ENCODE results near the gene UVSSA.
A peak's percentile ranks its signal among the peaks of the same experiment; 100 is the strongest.

UVSSA gene

DNA sequence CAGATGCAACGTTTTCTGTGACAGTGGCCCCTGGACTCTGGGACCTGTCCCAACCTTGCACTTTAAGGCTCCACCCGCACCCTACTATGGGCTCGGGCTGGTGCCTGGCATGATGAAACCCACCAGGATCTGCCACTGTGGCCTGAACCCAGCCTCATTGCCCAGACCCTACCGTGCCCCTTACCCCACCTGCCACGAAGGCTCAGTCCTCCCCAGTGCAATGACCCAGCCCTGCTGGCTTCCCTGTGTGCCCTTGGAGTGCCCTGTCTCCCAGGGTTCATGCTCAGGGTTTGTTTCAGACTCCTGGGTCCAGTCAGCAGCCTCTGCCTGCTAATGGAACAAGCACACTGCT lies 3.1 kb downstream of the UVSSA start:
- no peak for DNase-seq

DNA sequence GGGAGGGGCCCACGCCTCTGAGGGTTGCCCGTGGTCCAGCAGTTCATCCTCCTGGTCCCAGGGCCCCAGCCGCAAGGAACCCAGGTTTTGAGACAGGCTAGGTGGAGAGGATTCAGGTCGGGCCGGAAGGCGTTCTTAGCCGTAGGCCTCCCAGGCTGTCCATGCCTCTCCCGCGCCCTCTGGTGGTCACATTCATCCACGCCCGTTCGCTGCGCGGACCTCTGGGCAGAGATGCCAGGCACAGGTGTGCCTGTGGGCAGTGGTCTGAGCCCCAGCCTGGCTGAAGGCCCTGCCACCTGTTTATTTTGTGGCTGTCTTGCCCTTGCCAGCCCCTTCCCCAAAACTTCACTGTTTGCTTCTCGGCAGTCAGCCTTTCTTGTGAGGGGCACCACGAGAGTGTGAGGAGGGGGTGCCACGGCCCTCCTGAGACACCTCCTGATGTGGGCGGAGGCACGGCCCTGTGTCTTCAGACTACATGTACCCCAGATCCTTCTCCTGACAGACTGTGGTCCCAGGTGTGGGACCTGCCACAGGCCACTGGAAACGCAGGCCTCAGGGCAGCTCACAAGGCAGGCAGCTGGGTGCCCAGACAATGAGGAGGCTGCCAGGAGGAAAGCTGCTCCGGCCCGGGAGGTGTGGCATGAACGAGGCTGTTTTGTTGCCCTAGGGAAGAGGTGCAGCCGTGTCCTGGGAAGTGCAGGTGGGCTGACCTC lies 5.0 kb downstream of the UVSSA start:
- DNase-seq = peak; percentile 58

DNA sequence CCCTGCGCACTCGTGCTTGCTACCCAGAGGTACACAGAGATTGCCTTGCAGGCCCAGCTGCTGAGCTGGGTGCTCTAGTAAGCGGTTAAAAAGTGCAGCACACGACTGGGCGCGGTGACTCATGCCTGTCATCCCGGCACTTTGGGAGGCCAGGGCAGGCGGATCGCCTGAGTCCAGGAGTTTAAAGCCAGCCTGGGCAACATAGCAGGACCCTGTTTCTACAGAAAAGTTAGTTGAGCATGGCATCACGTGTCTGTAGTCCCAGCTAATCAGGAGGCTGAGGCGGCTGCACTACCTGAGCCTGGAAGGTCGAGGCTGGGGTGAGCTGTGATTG lies 5.5 kb downstream of the UVSSA start:
- no peak for DNase-seq

DNA sequence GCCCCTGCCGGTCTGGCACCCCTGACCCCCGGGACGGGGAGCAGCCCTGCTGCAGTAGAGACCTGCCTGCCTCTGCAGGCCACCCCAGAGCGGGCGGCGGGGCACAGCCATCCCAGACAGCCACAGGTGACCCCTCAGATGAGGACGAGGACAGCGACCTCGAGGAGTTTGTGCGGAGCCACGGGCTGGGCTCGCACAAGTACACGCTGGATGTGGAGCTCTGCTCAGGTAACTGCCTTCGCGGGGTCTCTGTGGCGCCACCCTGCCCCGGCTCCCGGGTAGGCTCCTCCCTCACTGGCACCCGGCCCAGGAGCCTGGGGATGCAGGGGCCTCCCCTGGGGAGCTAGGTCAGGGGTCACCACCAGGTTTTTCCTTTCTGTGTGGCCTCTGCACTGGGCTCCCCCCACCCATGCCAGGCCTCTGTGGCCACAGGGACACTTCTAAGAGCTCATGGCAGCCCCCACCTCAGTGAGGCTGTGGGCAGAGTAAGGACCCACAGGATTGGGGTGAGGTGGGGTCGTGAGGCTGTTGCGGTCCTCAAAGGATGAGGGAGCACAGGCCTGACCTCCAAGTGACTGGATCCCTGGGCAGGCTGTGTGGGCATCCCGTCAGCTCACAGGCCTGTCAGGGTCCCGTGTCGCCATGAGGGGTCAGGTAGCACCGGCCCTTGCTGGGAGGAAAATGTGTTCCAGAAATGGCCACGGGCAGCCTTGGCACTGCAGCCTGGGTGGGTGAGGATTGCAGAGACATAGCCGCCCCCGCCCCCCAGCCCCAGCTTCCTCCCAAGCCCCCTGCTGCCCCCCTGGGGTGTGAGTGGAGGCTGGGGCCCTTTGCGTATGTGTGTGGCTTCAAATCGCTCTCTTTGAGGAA lies 6.4 kb downstream of the UVSSA start:
- DNase-seq = no peak

DNA sequence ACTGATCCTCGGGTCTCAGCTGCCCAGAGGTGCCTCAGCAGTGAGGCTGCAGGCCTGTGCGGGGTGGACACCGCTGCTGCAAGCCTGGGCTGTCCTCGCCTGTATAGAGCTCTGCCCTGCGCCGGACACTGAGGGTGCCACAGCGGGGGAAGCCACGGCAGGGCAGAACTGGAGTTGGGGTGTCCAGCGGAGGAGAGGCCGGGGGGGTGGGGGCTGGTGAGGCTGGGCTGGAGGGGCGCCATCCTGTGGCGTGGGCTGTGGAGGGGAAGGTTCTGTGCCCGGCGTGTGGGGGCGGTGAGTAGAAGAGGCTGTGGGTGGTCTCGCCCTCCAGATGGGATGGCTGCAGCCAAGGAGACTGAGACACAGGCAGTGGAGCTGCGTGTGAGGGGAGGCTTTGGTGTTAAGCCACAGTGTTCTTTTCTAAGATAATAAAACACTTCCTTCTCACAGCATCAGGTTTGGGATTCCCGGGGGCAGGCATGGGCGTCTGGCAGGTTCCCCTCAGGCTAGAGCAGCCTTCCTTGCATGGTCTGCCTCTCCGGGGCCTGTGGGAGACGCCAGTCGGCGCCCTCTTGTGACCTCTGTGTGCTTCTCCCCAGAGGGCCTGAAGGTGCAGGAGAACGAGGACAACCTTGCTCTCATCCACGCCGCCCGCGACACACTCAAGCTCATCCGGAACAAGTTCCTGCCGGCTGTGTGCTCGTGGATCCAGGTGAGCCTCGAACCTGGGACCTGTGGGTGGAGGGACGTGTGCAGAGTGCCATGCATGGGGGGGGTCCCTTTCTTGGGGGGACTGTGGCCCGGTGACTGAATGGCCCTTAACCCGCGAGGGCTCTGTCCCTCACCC lies 7.4 kb downstream of the UVSSA start:
- DNase-seq = no peak

DNA sequence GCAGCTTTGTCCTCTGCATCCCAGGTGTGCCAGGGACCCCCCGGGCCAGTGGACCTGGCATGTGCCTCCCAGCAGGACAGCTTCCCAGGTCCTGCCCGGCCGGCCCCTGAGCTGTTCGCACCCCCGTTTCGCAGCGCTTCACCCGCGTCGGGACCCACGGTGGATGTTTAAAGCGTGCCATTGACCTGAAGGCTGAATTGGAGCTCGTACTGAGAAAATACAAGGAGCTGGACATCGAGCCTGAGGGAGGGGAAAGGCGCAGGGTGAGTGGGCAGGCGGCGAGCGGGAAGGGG lies 7.9 kb downstream of the UVSSA start:
- DNase-seq = no peak

DNA sequence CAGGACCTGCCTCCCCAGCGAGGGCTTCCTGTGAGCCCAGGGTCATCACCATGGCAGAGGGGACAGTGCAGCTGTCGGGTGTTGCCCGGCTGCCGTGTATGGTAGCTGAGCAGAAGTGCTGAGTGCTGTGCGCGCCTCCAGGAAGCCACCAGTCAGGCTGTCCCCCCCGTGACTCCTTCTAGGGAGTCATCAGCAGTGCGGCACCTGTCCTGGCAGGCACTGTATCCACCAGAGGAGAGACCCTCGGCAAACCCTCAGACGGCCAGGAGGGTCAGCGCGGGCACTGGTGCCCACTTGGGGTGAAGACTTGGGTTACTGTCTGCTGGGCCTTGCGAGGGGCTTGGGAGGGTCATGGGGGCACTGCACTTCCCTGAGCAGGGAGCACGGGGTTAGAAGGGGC lies 8.4 kb downstream of the UVSSA start:
- no peak for DNase-seq

DNA sequence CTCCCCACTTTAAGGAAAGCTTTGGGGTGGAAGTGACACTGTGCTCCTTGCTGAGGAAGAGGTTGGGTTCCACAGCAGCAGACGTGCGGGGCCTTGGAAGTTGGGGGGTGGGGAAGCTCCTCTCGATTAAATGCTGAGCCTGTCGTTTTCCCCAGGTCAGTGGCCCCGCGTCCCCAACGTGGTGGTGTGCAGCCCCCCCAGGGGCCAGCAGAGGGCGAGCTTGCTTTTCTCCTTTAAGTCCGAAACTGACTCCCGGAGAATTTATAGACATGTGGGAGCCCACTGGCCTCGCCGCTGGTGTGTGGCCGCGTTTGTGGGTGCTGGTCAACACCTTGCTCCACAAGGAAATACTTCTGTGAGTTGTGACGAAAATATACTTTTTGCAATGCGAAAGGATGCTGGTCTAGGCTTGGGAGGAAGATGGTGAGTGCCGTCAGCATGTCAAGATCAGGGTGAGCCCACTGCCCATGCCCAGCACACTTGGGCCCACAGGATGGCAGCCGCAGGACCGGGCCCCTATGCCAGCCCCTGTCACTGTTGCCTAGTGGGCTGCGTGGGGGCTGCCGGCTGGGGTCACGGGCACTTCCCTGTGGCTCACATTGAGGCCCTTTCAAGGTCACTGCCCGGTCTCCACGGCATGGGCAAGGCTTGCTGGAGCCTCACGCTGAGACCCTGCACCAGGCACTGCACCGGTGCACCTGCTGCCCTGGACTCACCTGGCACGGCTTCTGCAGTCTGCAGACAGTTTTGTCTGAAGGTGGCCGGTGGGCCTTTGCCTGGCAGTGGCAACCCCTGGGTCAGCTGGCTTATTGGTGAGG lies 9.4 kb downstream of the UVSSA start:
- DNase-seq = no peak

DNA sequence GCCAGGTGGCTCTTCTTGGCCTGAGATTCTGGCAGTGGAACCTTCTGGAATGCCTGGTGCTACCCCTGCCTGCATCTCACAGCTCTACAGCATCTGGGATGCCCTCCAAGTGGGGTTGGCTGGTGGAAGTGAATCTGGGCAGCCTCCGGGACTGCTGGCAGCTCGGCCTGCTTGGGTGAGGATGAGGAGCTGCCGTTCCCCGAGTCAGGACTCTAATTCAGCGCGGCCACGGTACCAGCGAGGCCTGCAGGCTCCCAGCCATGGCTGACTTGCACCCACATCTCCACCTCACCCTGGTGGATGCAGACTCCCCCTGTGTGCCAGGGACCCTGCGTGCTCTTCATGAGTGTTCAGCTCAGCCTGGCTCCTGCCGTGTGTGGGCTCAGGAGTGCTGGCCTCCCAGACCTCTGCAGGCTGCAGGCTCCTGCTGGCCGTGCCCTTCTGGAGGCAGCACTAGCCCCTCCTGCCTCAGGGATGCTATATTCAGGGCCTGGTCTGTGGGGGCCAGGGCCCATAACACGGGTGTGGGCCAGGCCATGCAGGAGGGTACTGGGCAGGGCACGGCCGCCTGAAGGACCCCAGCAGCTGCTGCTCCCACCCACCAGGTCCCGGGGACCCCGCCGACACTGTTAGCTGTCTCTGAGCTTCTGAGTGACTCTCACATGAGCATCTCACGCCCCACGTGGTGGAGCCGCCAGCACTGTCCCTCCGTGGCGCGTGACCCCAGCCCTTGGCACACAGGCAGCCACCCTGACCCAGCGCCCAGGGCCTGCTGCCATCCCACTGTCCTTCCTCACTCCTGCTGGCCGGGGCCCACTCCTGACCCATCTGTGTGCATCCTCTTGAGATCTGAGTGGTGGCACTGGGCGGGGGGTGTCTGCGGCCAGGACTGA lies 10.6 kb downstream of the UVSSA start:
- DNase-seq = no peak

DNA sequence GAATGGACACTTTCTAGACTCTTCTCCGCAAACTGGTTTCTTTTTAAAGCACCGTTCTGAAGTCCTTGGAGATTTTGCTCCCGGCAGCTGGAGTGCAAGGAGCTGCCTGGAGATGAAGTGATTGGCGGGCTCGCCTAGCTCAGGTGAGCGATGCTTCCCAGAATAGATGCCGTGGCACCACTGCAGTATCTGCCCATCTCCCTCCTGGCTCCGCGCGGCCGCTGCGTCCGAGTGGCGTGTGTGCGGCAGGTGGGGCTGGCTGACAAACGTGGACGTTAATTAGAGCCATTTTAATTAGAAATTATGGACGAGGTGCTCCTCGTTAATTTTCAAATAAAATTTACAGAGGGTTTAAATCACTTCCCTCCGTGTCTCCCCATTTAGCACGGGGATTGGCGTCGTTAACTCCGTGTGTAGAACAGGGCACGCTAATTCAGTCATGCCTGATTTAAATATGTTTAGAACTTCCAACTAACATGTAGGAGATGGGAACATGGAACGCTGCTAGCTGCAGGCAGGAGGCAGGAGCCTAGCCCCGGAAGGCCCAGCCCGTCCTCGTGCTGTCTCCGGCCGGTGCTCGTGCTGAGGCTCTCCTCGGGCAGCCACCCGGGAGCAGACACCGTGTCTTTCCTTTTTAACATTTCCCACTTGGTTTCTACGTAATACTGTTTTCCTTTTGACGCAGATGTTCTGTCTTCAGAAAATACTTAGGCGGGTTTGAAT lies 11.6 kb downstream of the UVSSA start:
- DNase-seq = no peak

DNA sequence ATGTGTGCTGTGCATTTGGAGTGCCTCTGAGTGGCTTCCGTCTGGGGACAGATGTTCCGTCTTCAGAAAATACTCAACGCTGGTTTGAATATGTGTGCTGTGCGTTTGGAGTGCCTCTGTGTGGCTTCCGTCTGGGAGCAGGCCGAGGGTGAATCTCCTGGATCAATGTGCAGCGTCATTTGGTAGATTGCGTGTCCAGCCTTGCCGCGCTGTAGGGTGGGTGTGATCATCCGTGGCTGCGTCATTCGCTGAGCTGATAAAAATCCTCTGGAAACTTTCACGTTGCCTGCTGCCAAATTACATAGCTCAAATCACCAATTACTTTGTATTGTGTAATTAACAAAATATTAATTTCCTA lies 12.1 kb downstream of the UVSSA start:
- no peak for DNase-seq

DNA sequence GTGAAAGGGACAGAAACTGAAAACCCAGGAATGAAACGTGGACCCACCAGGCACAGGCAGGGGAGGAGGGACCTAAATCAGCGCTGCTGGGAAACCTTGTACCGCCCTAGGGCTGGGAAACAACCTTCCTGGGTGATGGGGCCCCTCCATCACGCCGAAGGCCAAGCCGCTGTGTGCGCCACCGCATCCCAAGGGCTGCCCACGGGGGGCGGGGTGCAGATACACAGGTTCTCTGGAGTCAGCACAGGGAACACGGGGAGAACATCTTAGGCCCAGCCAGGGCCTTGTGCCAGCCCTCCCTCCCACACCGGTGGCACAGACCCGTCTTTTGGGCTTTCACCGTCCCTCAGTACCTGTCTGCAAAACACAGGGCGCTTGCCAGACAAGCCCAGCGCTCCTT lies 13.0 kb downstream of the UVSSA start:
- no peak for DNase-seq

DNA sequence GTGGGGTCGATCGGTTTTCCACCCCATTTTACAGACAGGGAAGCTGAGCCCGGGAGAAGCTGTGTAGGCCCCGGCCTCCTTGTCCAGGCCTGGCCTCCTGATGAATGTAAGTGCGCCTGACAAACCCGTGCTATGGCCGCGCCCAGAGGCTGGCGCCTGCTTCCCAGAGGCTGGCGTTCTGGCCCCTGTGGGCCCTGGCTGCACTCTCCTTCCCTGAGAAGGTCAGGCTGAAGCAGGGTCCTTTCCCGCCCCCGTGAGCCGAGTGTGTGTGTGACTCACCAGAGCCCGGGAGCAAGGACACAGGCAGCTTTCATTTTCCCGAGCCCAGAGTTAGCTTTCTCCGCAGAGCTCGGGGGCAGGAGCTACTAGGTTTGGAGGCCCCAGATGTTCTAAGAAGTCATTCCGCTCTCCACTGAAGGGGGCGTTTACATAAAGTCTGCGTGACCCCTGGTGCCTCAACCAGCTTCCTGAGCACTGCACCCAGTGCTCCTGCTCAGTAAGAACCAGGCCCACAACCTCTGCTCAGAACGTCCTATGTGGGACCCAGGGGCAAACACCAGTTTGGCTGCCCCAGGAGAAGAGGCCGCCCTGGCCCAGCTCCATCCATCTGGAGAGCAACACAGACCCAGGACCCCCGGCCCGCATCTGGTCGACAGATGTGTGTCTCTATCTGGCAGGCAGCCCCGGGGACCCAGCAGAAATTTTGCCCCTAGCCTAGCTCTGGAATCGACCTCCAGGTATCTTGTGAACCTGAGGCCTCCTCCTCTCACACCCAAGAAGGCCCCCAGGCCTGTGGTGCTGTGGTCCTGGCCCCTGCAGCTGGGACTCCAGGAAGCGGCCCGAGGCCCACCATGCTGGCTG lies 13.6 kb downstream of the UVSSA start:
- no peak for DNase-seq

DNA sequence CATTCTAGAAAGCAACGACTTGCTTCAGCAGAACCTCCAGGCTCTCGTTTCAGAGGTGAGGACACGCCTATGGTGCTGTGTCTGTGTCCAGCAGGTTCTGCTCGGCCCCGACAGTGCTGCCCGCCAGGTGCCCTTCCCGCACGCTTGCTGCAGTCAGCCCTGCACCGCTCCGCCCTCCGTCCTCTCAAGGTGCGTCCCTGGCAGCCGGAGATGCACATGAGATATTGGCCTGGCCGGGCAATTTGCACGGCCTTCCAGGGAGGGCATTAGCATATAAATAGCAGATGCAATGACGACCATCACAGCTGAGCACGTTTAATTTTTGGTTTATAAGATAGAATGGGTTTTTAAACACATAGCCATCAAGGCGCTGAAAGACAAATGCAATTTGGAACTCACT lies 14.4 kb downstream of the UVSSA start:
- DNase-seq = no peak

DNA sequence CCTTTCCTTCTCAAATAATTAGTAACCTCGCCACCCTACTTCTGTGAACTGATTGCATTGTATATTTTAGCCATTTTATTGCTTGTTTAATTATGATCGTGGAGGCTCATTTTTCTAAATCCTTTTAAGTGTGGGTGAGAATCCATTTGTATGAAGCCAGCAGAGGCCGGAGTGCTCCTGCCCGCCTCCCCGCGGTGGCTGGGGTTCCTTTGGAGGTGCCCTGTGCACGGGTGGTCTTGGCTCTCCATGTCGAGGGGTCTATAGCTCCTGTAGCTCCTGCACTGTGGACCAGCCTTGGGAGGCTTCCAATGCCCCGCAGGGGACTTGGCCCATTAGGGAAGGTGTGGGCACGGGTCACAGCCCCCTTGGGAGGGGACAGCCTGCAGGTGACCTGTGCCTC lies 15.0 kb downstream of the UVSSA start:
- no peak for DNase-seq

DNA sequence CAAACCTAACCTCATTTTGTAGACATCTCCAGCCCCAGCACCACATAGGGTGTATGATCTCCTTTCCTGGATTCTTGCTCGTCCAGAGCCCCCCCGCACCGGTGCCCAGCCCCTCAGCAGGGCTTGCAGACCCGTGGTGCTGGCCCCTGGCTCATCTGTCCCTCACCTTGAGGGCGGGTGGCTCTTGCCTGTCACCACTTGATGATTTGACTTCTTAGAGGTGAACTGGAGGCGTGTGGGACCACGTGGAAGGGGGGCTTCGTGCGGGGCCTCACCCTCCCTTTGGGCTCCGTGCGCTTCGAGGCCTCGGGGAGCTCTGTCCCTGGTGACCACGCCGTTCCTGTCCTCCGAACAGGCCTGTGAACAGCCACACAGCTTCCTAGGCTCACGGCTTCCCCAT lies 15.5 kb downstream of the UVSSA start:
- DNase-seq = no peak

DNA sequence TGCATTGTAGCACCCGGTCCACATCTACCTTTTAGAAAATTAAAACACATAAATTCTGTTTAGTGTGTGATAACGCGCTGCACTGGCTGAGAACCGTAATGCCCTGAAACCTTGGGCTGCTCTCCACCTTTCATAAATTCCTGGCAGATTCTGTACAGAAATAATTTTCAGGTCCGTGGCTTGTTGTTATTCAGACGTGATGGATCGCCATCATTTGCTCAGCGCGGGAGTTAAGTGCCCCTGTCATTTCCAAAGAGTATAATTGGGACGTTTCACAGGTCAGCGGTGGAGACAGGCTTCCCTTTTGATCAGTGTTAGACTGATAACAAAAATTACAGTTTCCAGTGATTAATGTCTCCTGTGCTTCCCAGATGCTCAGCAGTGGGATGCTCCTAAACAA lies 16.5 kb downstream of the UVSSA start:
- DNase-seq = no peak

DNA sequence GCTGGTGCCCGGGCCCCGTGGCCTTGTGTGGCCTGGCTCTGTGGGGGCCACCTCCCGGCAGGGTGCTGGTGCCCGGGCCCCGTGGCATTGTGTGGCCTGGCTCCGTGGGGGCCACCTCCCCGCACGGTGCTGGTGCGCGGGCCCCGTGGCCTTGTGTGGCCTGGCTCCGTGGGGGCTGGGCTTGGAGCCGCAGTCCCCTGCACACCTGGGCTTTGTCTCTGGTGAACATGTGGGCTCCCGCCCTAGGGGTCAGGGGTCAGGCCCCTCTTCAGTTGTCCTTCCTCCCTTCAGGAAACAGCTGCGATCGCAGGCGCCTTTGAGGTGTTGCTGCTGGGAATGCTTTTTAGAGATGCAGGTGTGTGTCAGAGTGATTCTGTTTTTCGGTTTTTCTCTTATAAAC lies 17.2 kb downstream of the UVSSA start:
- no peak for DNase-seq

DNA sequence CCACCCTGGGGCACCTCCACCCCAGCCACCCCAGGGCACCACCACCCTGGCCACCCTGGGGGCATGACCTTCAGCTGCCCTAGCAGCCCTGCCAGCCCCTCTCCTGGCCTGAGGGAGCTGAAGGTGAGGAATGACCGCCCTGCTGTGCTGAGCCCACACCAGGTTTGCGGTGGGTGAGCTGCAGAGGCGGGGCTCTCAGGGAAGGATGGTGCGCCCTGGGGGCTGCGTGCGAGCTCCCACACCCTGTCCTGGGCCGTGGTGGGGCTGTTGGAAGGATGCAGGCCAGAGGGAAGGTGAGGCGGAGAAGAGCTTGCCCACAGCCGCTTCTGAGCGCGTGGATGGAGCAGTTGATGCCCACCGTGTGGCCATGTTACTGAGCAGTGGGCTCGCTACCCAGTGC lies 17.7 kb downstream of the UVSSA start:
- DNase-seq = no peak

All from activated gamma-delta T cell (primary cell).